Measurements from ENCODE around the gene CAMSAP2. TPM values are rescaled to one million over a fixed set of nuclear protein-coding genes. Genes with fewer than 3 reads are reported as not detected.

The CAMSAP2 gene
- total RNA-seq, 2 donors from 2014 or later = 8.8 to 19.1 TPM

DNA sequence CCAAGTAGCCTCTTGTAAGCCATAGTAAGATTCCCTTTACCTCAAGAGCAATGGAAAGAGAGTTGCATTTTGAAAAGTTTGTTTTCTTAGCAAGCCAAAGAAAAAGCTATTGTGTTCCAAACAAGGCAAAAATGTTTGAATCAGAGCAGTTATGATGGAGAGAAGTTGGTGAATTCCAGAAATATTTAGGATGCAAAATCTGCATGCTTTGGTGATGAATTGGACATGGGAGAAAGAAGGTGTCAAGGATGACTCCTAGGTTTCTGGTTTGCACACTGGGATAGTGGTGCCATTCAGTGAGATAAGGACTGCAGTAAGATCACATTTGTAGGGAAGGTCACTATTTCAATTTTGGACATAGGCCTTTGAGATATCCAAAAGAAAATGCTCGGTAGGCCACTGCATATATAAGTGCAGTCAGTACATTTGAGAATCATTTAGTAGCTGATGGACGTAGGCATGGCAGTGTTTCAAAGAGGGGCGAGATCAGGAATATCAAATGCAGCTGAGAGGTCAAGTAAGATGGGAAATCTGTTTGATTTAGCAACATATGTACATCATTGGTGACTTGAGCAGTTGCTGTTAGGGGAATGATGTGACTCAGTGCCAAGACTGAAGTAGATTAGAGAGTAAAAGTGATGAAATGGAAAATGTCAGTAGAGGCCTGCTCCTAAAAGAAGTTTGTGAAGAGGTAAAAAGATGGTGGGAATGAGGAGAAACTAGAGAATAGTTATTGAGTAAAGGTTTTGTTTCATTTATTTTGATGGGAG, 100.2 kb downstream of the CAMSAP2 start:
- intact Hi-C loops (cut with DNase I) = no loop called here
- no peaks in the 10 kb centered on the region for H3K9me3 ChIP-seq
- WGBS, 2 donors = 64 to 77% methylated on average over 3 of the region's 3 CpGs
- no peak overlapping the region for H3K4me3 ChIP-seq
- H3K27me3 ChIP-seq = no peaks in the 10 kb centered on the region
- TF ChIP-seq, protein P1, sequence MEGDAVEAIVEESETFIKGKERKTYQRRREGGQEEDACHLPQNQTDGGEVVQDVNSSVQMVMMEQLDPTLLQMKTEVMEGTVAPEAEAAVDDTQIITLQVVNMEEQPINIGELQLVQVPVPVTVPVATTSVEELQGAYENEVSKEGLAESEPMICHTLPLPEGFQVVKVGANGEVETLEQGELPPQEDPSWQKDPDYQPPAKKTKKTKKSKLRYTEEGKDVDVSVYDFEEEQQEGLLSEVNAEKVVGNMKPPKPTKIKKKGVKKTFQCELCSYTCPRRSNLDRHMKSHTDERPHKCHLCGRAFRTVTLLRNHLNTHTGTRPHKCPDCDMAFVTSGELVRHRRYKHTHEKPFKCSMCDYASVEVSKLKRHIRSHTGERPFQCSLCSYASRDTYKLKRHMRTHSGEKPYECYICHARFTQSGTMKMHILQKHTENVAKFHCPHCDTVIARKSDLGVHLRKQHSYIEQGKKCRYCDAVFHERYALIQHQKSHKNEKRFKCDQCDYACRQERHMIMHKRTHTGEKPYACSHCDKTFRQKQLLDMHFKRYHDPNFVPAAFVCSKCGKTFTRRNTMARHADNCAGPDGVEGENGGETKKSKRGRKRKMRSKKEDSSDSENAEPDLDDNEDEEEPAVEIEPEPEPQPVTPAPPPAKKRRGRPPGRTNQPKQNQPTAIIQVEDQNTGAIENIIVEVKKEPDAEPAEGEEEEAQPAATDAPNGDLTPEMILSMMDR (IDR thresholded peaks at IDR 0.05) = no peak
- TF ChIP-seq POLR2A (IDR thresholded peaks at IDR 0.05) = no peak
- no peaks in the 10 kb centered on the region for H3K4me1 ChIP-seq
- no peak overlapping the region for H3K27ac ChIP-seq
- H3K36me3 ChIP-seq (replicated peaks in 1 of 2; ENCODE audit: insufficient read depth in 1 of 2, low read depth in 2 of 2) = peaks cover 0 to 2% of the 10 kb centered on the region in 2 donors
- DNase-seq = no peak
- no peak for ATAC-seq

DNA sequence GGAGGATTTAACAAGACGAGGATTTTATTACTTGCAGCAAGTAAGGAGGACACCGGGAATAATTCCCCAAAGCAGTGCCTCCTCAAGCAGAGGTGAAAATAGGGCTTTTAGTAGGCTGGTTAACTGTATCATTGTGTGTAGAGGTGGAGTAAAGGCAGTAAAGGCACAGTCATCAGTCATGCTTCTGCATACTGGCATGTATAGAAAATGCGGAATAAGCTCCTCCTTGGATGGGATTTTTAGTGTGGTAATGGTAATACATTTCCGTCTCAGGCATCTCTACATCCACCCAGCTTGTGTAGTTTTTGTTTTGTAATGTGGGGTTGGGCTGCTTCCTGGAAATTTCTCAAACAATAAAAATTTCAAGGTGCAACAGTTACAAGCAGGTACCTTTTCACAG, 106.7 kb downstream of the CAMSAP2 start:
- ATAC-seq = no peak
- Histone ChIP-seq H3K27ac (no peak overlapping the region), H3K36me3 (replicated peaks in 1 of 2; ENCODE audit: insufficient read depth in 1 of 2, low read depth in 2 of 2) (peaks cover 0 to 3% of the 10 kb centered on the region in 2 donors), H3K4me1 (no peaks in the 10 kb centered on the region), H3K4me3 (no peak overlapping the region), H3K9me3 (no peaks in the 10 kb centered on the region), H3K27me3 (no peaks in the 10 kb centered on the region)
- TF ChIP-seq, protein P1 (IDR thresholded peaks at IDR 0.05) = no peak
- whole genome bisulfite sequencing, 2 donors = 87 to 88% methylated on average over 4 of the region's 4 CpGs
- no peak for DNase-seq
- intact Hi-C loops (cut with DNase I) = loop anchor here (10.0 kb wide), 1 partner anchor 221 kb away; the partner anchor contains the start of gene KIF14

- TF ChIP-seq POLR2A (IDR thresholded peaks at IDR 0.05) = no peak
- Histone ChIP-seq H3K36me3 (replicated peaks in 1 of 2; ENCODE audit: insufficient read depth in 1 of 2, low read depth in 2 of 2) (peaks cover 0 to 3% of the 10 kb centered on the region in 2 donors), H3K4me3 (no peak overlapping the region), H3K27ac (no peak overlapping the region), H3K9me3 (no peaks in the 10 kb centered on the region), H3K27me3 (no peaks in the 10 kb centered on the region), H3K4me1 (no peaks in the 10 kb centered on the region)
- 74 to 94% methylated on average over 1 of the region's 1 CpG for WGBS, 2 donors
- DNase-seq (no peak), ATAC-seq (no peak)
- intact Hi-C loops (cut with DNase I) = loop anchor here (10.0 kb wide), 1 partner anchor 222 kb away; the partner anchor contains the start of gene KIF14
Observed at GRCh38 chr1:200846398-200846797, 107.7 kb downstream of the CAMSAP2 start.

DNA sequence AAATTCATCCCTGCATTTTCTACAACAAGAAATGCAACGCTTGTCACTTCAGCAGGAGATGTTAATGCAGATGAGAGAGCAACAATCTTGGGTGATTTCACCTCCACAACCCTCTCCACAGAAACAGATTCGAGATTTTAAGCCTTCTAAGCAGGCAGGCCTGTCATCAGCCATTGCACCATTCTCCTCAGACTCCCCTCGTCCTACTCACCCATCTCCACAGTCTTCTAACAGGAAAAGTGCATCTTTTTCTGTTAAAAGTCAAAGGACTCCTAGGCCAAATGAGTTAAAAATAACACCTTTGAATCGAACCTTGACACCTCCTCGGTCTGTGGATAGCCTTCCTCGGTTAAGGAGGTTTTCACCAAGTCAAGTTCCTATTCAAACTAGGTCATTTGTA, 110.7 kb downstream of the CAMSAP2 start:
- H3K27me3 ChIP-seq = no peaks in the 10 kb centered on the region
- ATAC-seq (no peak), DNase-seq (no peak)
- 78 to 80% methylated on average over 6 of the region's 6 CpGs for WGBS, 2 donors
- H3K9me3 ChIP-seq = no peaks in the 10 kb centered on the region
- no peak overlapping the region for H3K27ac ChIP-seq
- TF ChIP-seq POLR2A (IDR thresholded peaks at IDR 0.05) = no peak
- TF ChIP-seq, protein P1 (IDR thresholded peaks at IDR 0.05) = no peak
- no peaks in the 10 kb centered on the region for H3K4me1 ChIP-seq
- no peak overlapping the region for H3K4me3 ChIP-seq
- peaks cover 0 to 2% of the 10 kb centered on the region in 2 donors for H3K36me3 ChIP-seq (replicated peaks in 1 of 2; ENCODE audit: insufficient read depth in 1 of 2, low read depth in 2 of 2)
- intact Hi-C loops (cut with DNase I) = loop anchor here (10.0 kb wide), 1 partner anchor 225 kb away; the partner anchor contains the start of gene KIF14

DNA sequence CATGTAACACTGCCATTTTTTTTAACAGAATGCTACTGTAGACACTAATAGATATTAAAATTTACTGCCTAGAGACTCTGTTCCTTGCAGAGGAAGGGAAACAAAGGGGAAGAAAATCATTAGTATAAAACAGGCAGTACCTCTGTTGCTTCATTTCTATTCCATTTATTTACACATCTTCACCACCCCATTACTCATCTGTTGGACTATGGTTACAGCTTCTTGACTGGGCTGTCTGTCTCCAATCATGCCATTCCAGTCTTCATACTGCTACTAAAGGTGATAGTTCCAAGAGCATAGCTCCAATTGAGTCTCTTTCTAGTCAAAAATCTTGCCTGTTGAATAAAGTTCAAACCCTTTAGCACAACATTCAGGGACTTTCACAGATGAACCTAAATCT, 111.9 kb downstream of the CAMSAP2 start:
- Histone ChIP-seq H3K4me3 (no peak overlapping the region), H3K27ac (no peak overlapping the region), H3K4me1 (no peaks in the 10 kb centered on the region), H3K36me3 (replicated peaks in 1 of 2; ENCODE audit: insufficient read depth in 1 of 2, low read depth in 2 of 2) (peaks cover 0 to 2% of the 10 kb centered on the region in 2 donors), H3K9me3 (no peaks in the 10 kb centered on the region), H3K27me3 (no peaks in the 10 kb centered on the region)
- intact Hi-C loops (cut with DNase I) = no loop called here
- DNase-seq (no peak), ATAC-seq (no peak)
- no peak for TF ChIP-seq POLR2A (IDR thresholded peaks at IDR 0.05)
- TF ChIP-seq, protein P1 (IDR thresholded peaks at IDR 0.05) = no peak
